ENCODE measurements around the gene AP5B1.
"Not testable (repeated sequence)": the region's sequence is repeated elsewhere in the genome, so short reads cannot be mapped to it uniquely, and the experiment has no call there.

AP5B1 gene

DNA sequence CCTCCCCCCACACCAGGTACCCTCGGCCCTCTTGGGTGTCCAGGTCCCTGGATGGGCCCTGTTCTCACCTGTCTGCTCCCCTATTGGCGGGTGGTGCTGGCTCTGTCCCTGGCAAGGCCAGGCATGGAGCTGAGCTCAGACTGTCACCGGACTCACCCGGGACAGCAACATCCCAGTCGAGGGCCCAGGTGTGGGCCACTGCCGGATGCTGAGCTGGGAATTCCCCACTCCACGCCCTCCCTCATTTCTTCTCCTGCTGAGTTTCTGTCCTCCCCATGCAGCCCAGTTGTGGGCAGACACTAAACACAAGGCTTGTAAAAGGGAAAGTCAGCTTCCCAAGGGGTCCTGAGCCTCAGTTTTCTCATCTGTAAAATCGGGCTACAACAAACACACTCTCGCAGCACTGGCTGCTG lies 2.0 kb upstream of the AP5B1 start:
- no peak for DNase-seq

DNA sequence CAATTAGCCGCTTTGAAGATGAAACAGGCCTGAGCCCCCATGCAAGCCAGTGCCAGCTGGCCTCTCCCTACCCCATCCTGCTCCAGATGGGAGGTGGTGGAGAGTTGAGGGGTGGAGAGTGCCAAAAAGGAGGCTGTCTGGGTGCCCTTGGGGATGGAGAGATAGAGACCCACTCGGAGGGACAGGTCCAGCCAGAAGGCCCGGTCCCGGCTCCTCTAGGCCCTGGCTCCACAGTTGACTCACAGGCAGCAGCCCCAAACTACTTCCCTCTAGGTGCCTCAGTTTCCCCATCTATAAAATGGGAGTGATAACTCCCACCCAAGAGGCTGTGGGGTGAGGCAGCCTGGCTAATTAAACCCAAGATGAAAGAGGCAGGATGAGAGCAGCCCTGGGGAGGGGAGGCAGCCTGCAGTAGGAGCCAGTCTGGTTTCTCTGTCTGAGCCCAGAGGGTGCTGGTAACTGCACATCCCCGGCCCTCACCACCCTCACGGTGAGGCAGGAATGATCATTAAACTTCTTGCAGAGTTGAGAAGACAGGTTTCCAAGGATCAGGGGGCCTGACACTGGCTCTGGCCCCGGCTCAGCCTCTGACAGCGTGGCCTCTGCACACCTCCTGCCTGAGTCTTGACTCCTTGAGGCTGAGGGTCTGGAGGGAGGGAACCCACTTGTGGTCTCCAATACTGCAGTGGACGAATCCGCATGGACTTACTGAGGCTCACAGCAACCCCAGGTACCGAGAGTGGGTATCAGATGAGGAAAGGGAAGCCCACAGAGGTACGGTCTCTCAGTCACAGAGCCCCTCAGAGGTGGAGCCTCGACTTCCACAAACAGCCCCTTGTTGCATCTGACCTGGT lies 1.4 kb upstream of the AP5B1 start:
- no peak for DNase-seq

DNA sequence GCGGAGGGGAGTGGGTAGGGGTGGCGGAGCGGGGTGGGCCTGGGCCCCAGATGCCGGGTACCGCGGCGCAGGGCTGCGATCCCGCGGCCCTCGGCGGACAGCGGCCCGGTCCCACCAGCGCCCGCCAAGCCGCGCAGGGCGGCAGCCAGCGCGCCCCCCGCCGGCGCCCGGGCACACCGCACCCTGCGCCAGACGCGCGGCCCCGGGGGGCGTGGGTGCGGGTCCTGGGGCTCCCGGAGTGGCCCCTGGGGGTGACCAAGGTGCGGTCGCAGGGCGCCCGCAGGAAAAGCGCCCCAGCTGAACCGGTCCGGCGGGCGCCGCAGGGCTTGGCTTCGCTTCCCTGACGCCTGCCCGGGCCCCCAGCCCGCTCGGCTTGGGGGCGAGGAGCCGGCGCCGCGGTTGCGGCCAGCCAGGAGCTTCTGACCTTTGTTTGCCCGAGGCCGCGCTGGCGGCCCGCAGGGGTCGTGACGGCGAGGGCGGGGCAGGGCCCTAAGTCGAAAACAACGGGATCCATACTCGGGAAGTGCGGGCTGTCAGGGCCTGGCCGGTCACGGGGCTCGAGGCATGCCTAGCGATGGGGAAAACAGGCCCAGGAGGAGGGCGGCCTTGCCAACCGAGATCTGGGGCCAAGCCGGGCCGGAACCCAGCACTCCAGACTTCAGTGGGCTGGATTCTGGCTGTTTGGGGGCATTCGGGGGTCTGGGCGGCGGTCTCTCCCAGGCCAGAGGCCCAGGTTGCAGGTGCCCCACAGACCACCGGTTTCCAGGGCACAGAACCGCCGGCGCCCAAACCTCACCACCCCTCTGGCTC lies 581 bp upstream of the AP5B1 start:
- DNase-seq, result no peak

DNA sequence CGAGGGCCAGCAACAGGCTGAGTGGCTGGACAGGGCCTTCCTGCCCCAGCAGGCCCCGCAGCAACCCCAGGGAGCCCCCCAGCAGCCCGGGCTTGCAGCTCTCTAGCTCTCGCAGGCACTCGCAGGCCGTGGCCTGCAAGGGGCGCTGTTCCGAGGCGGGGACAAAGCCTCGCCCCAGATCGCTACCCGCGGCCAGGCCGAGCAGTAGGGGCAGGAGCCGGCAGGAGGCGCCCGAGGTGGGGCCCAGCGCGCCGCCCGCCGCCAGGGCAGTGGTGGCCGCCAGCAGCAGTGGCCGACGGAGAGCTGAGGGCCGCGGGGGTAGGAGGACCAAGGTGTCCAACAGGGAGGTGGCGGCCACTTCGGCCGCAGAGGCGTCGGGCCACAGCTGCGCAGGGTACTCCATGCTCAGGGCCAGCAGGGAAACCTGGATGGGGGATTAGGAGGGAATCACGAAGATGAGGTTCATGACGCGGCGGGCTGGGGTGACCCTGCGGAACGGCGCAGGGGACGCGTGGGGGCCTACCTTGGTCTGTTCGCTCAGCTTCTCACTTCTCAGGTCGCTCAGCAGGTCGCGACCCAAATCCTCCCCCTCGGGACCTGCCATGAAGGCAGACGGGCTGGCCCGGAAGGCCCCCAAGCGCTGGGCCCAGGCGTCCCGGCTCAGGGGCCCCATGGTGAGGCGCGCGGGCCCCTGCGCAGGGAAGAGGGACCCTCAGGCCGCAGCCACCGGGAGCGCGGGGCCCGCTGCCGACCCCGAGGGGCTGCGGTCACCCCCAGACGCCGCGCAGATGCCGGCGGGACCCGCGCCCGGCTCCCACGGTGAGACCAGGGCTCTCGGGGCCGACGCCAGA lies 632 bp downstream of the AP5B1 start:
- DNase-seq, result peak; percentile 76

DNA sequence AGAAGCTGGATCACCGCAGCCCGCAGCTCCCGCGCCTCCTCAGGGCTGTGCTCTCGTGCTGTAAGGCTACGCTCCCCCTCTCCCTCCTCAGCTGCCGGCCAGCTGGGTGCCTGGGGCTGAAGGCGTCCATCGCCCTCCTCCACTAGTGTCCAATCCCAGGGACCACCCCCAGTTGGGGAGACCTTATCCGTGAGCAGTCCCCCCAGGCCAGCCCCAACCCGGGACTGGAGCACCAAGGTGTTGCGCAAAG lies 1.2 kb downstream of the AP5B1 start:
- no peak for DNase-seq

DNA sequence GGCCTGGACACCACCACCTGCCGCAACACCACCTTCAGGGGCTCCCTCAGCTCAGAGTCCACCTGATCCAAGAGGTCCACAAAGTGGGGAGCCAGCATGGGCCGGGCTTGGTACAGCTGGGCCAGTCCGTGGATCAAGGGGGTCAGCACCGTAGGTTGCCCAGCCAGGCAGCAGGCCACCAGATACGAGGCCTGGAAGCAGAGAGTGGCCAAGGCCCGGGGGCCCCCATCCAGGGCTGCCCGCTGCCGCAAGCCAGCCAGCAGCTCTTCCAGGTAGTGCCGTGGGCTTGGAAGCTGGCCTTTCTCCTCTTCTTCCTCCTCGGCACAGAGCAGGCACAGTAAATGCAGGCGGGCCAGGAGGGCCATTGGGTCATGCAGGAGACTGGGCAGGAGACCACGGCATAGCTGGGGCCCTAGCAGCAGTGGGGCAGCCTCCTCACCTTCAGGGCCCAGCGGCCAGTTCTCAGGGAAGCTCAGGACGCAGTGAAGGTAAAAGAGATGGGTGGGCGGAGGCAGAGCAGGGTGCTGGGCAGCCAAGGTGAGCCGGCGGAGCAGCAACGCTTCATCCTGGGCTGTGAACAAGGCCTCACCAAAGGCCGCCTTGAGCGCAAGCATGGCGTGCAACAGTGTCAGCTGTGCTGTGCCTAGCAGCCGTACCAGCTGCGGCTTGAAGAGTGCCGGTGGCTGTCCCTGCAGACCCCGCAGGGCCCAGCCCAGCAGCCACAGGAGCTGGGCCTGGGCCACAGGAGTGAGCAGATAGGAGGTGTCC lies 1.7 kb downstream of the AP5B1 start:
- no peak for DNase-seq

DNA sequence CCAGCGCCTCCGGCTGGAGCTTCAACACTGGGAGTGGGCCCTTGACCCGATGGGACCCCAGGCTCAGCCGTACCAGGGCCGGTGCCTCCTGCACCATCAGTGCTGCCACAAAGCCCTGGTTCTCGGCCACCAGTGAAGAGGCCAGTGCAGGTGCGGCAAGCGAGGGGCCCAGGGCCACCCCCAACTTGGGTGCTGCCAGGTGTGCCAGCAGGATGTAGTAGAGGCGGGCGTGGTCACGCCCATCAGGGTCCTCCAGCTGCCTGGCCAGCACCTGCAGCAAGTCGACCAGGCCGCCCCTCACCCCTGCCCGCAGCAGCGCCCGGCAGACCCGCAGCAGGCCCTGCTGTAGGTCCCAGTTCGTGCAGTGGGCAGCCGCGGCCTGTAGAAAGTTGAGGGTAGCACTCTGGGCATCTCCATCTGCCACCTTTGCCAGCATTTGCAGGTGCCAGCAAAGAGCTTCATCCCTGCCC lies 2.3 kb downstream of the AP5B1 start:
- DNase-seq, result no peak

DNA sequence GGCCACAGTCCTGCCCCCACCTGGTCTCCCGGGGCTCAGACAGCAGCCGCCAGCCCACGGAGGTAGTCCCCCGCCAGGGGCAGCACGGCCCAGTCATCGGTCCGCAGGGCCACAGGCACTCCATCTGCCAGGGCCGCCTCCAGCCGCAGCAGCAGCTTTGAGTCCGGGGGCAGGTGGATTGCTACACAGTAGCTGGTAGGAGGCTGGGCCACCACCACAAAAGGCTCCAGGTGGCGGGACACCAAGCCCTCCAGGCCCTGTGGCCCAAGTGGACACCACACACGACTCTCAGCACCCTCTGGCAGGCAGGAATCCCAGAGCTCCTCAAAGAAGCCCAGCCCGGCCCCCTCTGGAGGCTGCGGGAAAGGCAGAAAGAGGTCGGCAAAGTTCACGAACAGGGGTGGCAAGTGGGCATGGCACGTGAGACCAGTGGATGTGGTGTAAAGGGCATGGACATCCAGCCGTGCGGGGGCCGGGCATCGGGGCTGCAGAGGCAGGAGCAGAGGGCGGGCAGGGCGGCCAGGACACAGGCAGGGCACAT lies 2.9 kb downstream of the AP5B1 start:
- DNase-seq, result no peak

DNA sequence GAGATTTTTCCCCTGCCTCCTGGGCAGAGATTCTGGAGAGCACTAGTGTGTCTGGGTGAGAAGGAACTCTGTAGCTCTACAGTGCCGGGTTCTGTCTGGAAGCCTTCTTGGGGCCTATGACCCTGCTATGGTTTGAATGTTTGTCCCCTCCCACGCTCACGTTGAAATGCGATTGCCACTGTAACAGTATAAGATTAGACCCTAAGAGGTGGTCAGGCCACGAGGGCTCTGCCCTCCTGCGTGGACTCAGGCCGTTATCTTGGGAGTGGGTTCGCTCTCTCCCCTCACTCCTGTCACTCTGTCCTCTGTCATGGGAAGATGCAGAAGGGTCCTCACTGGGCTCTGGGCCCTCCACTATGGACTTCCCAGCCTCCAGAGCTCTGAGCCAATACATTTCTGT lies 3.5 kb downstream of the AP5B1 start:
- DNase-seq, result no peak

DNA sequence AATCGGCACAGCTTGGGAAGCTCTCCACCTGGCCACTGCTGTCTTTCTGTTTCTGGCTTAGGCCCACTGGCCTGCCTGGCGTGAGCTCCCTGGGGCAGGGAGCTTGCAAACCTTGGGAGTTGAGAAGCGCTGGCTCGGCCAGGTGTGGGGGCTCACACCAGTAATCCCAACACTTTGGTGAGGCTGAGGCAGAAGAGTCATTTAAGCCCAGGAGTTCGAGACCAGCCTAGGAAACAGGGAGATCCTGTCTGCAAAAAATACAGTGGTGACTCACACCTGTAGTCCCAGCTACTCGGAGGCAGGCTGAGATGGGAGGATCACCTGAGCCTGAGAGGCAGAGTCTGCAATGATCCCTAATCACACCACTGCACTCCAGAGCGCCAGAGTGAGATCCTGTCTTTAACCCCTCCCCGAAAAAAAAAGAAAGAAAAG lies 4.0 kb downstream of the AP5B1 start:
- no peak for DNase-seq

DNA sequence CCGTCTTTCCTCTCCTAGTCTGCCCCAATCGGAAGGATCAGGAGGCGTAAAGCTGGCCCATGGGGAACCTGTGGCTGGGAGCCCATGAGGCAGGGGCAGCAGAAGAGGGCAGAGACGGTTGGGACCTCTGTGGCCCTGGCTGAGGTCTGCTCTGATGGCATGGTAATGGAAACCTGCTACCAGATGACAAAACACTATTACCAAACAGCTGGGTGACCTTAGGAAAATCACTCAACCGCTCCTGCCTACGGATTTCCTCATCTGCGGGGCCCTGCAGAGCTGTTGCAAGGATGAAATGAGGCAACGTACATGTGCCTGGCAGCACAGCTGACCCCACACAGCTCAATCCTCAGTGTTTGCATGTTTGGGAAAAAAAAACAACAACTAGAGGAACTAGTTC lies 4.6 kb downstream of the AP5B1 start:
- no peak for DNase-seq

DNA sequence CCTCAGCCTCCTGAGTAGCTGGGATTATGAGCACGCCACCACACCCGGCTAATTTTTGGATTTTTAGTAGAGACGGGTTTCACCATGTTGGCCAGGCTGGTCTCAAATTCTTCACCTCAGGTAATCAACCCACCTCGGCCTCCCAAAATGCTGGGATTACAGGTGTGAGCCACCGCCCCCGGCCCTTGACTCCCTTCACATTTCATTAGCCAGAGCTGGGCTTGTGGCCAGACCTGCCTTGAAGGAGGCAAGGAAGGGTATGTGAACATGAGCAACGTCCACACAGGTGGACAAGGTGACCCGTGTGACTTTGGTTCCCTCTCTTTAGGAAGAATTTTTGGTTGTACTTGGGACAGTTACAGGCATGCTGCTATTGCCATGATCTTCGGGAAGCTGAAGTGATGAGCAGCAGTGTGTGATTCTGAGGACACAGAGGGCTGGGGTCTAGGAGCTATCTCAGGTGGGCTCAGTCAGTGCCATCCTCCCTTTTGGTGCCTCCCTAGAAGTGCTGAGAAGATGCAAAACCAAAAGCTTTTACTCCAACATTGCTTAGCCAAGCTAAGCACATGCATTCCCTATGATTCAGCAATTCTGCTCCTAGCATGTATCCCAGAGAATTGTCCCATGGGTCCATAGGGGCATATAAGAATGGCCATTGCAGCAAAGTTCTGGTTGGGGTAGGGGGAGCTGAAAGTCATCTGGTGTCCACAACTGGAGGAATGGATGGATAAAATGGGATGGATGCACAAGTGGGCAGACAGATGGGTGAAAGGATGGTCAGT lies 6.1 kb downstream of the AP5B1 start:
- DNase-seq, result no peak

DNA sequence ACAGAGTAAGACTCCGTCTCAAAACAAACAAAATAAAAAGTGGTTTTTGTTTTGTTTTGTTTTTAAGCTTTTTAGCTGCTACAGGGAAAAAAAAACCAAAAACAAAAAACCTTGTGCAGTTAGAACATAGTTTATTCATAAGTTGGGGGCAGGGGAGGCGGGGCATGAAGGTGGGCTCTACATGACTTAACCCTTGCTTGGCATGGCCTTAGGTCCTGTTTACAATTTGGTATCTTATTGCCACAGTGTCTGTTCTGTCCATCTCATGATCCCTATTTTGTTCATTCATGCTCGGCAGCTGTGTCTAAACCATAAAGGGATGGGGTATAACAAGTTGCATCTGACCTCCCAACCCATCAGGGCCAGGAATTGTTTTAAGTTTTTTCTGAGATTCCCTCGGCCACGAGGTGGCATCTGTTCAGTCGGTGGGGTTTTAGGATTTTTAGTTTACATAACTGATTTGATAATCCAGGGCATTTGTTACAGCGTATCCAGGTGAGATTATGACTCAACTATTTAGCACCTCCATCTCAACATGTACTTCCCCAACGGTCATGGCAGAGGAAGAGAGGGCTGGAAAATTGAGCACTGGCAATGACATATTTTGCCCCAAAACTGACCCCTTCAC lies 6.9 kb downstream of the AP5B1 start:
- DNase-seq, result no peak

DNA sequence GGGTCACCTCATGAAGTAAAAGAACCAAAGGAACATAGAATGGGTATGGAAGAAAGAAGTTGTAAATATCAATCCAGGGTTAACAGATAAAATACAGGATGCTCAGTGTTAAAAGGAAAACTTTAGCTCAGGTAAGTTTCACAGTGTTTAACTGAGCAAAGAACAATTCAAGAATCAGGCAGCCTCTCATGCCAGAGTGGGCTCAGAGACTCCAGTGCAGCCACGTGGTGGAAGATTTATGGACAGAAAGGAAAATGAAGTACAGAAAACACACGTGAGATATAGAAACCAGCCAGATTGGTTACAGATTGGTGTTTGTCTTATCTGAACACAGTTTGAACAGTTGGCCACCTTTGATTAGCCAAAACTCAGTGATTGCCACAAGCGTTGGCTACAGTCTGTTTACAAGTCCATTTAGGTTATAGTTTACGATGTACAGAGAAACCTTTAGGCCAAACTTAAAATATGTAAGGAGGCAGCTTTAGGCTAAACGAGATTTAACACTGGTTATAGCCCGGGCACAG lies 9.1 kb downstream of the AP5B1 start:
- no peak for DNase-seq

DNA sequence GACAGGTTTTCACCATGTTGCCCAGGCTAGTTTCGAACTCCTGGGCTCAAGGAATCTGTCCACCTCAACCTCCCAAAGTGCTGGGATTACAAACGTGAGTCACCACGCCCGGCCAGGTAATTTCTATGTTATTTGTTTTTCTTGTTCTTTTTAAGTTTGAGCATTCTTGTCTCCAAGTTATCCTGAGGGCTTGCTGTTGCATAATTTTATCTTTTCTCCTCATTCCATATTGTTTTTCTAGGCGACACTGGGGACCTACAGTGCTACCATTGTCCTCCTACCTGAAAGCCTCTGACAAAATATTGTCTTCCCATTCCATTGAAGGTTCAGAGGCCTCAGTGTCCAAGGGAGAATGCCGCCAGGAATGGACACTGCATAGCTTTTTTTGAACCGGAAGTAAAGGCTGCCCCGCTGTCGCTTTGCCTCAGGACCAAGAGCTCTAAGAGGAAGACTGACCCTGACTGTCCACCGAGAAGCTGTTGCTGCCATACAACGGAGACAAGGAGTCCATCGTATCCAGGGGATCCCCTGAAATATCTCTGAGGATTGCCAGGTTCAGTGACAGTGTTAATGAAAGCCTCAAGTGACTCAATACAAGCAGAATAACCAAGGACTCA lies 9.7 kb downstream of the AP5B1 start:
- no peak for DNase-seq

DNA sequence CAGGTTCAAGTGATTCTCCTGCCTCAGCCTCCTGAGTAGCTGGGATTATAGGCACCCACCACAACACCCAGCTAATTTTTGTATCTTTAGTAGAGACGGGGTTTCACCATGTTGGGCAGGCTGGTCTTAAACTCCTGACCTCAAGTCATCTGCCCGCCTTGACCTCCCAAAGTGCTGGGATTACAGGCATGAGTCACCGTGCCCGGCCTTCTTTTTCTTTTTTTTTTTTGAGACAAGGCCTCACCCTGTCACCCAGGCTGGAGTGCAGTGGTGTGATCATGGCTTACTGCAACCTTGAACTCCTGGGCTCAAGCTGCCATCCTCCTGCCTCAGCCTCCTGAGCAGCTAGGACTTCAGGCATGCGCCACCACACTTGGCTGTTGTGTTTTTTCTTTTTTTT lies 13.0 kb downstream of the AP5B1 start:
- not testable (repeated sequence) for DNase-seq

DNA sequence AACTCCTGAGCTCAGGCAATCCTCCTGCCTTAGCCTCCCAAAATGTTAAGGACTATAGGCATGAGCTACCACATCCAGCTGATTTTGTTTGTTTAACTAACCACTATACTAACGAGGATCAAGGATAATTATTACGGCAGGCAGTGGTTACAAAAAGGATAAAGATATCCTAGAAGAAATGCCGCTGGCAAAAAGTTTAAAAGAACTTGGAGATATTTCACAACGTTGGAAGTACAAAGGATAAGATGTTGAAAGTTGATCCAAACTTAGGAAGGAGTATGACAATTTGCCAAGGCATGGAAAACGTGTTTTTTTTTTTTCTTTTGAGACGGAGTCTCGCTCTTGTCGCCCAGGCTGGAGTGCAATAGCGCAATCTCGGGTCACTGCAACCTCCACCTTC lies 13.4 kb downstream of the AP5B1 start:
- no peak for DNase-seq

DNA sequence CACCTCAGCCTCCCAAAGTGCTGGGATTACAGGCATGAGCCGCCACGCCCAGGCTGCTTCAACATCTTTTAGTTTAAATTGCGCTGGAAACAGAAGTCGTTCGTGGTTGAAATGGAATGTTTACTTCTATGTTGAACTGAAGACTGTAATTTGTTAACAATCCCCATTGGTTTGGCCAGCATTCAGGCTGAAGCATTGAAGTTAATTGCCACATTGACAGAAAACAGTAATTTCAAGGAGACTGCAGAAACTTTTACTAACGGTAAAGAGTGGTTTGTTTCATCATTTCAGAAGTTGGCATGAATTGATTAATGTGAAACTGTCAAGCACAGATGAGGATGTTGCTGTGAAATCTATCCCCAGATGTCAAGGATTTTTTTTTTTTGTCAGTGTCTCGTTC lies 14.2 kb downstream of the AP5B1 start:
- no peak for DNase-seq

DNA sequence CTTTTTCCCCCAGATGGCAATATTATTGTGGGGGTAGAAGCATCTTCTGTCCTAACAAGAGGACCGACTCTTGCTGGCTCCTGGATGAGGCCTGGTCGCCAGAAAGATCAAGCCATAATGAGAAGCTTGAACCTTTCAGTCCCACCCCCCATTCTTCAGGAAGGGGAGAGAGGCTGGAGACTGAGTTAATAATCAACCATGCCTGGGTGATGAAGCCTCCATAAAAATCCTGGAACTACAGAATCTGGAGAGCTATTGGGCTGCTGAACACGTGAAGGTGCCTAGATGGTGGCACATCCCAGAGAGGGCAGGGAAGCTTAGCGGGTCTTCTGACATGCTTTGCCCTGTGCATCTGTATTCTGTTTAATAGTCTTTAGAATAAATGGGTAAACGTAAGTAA lies 16.3 kb downstream of the AP5B1 start:
- DNase-seq, result no peak

DNA sequence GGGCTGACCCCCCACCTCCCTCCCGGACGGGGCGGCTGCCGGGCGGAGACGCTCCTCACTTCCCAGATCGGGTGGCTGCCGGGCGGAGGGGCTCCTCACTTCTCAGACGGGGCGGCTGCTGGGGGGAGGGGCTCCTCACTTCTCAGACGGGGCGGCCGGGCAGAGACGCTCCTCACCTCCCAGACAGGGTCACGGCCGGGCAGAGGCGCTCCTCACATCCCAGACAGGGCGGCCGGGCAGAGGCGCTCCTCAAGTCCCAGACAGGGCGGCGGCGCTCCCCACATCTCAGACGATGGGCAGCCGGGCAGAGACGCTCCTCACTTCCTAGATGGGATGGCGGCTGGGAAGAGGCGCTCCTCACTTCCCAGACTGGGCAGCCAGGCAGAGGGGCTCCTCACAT lies 18.0 kb downstream of the AP5B1 start:
- not testable (repeated sequence) for DNase-seq

Data from T1000 (cell line).